Fibroblast of lung (primary cell): ENCODE results near the gene CPSF7. TPM values are rescaled to one million over a fixed set of nuclear protein-coding genes. Genes with fewer than 3 reads are reported as not detected.
A peak's percentile ranks its signal among the peaks of the same experiment; 100 is the strongest.

Experiments
- DNase-seq, 2 donors: peaks; one replicate each; pipeline versions ENCODE4 v3.0.0 to v3.0.0-alpha.2; 2010; ENCODE audit warnings: low read depth in 2 of 2
- H2AFZ ChIP-seq: 2 replicates; pipeline ENCODE4 v1.5.1; 2012; ENCODE audit warnings: low read length, control low read depth, inconsistent platforms
- H3K27ac ChIP-seq: 2 replicates; pipeline ENCODE4 v1.5.1; 2011; ENCODE audit warnings: low read length, control low read depth; ENCODE audit not compliant: insufficient read depth
- H3K27me3 ChIP-seq: 2 replicates; pipeline ENCODE4 v1.5.1; 2011; ENCODE audit warnings: mild to moderate bottlenecking, low read length; ENCODE audit not compliant: control insufficient read depth, insufficient read depth
- H3K36me3 ChIP-seq: 2 replicates; pipeline ENCODE4 v1.5.1; 2011; ENCODE audit warnings: low read length; ENCODE audit not compliant: control insufficient read depth, insufficient read depth
- H3K4me1 ChIP-seq: 2 replicates; pipeline ENCODE4 v1.5.1; 2011; ENCODE audit warnings: low read length; ENCODE audit not compliant: control insufficient read depth, insufficient read depth; ENCODE audit errors: extremely low read depth
- H3K4me2 ChIP-seq: 2 replicates; pipeline ENCODE4 v1.5.1; 2011; ENCODE audit warnings: low read length, control low read depth; ENCODE audit not compliant: insufficient read depth; ENCODE audit errors: extremely low read depth
- H3K4me3 ChIP-seq, 4 experiments: fragments of 200-600 bp in 1 of 4; sonication (generic) in 1 of 4; replicated peaks in 1 of 4; 2 replicates each; pipeline ENCODE4 v1.5.1; 2011 to 2016; ENCODE audit warnings: low read length in 4 of 4, low read depth in 3 of 4, mild to moderate bottlenecking in 3 of 4, control low read depth in 2 of 4, inconsistent platforms in 1 of 4, mixed read lengths in 1 of 4; ENCODE audit not compliant: insufficient read depth in 1 of 4; ENCODE audit errors: control extremely low read depth in 1 of 4
- H3K79me2 ChIP-seq: 2 replicates; pipeline ENCODE4 v1.5.1; 2012; ENCODE audit warnings: mild to moderate bottlenecking, low read length, inconsistent platforms; ENCODE audit not compliant: control insufficient read depth, insufficient read depth
- H3K9ac ChIP-seq: 2 replicates; pipeline ENCODE4 v1.5.1; 2011; ENCODE audit warnings: mild to moderate bottlenecking, low read length, control low read depth; ENCODE audit not compliant: insufficient read depth
- H3K9me3 ChIP-seq: 2 replicates; pipeline ENCODE4 v1.5.1; 2012; ENCODE audit warnings: low read depth, low read length; ENCODE audit not compliant: control insufficient read depth, insufficient read depth
- H4K20me1 ChIP-seq: 2 replicates; pipeline ENCODE4 v1.5.1; 2011; ENCODE audit warnings: low read length; ENCODE audit not compliant: control insufficient read depth, insufficient read depth; ENCODE audit errors: extremely low read depth
- CTCF ChIP-seq, 2 donors: IDR thresholded peaks in 1 of 2; conservative IDR thresholded peaks in 1 of 2; 1 replicate in 1 of 2; 2 replicates in 1 of 2; pipeline ENCODE4 v1.5.1; 2011 to 2012; ENCODE audit warnings: low read length in 2 of 2, control low read depth in 1 of 2, inconsistent platforms in 1 of 2, low read depth in 1 of 2, mild to moderate bottlenecking in 1 of 2
- EZH2 ChIP-seq: IDR thresholded peaks from 2 replicates; pipeline ENCODE4 v1.5.1; 2012; ENCODE audit warnings: low read length, control low read depth, mild to moderate bottlenecking; ENCODE audit errors: missing control alignments
- polyA plus RNA-seq, 2 donors: library from polyadenylated mRNA; depleted of rRNA in 1 of 2; stranded (reverse) in 1 of 2; unstranded in 1 of 2; fragments of >200 nt; gene quantifications; 2 replicates each; pipeline ENCODE4 v1.2.1, GENCODE V29; 2011 to 2012; ENCODE audit warnings: missing spikeins in 1 of 2
- total RNA-seq: library from RNA; depleted of rRNA; stranded (reverse); fragments of >200 nt; gene quantifications from 2 replicates; pipeline ENCODE4 v1.2.1, GENCODE V29; 2014

The CPSF7 gene
- total and polyA plus RNA-seq, 2 donors (not counting 1 experiment from before 2014, with no cell fraction given), result 18.0 to 38.1 TPM

- Histone ChIP-seq H3K4me1 (no peaks in the 10 kb centered on the region), H3K4me2 (no peak overlapping the region), H3K9ac (no peak overlapping the region), H3K9me3 (no peaks in the 10 kb centered on the region), H4K20me1 (no peaks in the 10 kb centered on the region), H2AFZ (no peak overlapping the region), H3K79me2 (peaks cover 17% of the 10 kb centered on the region), H3K27ac (peak overlapping the region; percentile 28), H3K27me3 (no peaks in the 10 kb centered on the region), H3K4me3 (no peak overlapping the region), H3K36me3 (peaks cover 34% of the 10 kb centered on the region)
- DNase-seq, result peak in 1 of 2 donors; percentile 5
- TF ChIP-seq CTCF (conservative IDR thresholded peaks at IDR 0.05 in 1 of 2, IDR thresholded peaks at IDR 0.05 in 1 of 2; ENCODE audit: low read depth in 1 of 2, low read length in 2 of 2), result no peak
- no peak for TF ChIP-seq EZH2
These were observed 12.1 kb downstream of the CPSF7 start for GRCh38 chr11:61417670-61418069.

GRCh38 chr11:61416941-61417340 lies 12.8 kb downstream of the CPSF7 start:
- Histone ChIP-seq H3K27ac (peak overlapping the region; percentile 28), H3K36me3 (peaks cover 34% of the 10 kb centered on the region), H3K79me2 (peaks cover 16% of the 10 kb centered on the region)

GRCh38 chr11:61415381-61415780 lies 14.4 kb downstream of the CPSF7 start:
- no peak overlapping the region for H2AFZ ChIP-seq
- no peaks in the 10 kb centered on the region for H3K4me1 ChIP-seq
- H3K27ac ChIP-seq, result no peak overlapping the region
- TF ChIP-seq EZH2 (no peak), CTCF (conservative IDR thresholded peaks at IDR 0.05 in 1 of 2, IDR thresholded peaks at IDR 0.05 in 1 of 2; ENCODE audit: low read depth in 1 of 2, low read length in 2 of 2) (no peak)
- H3K4me2 ChIP-seq, result no peak overlapping the region
- no peaks in the 10 kb centered on the region for H3K9me3 ChIP-seq
- H3K4me3 ChIP-seq, result no peak overlapping the region
- H3K27me3 ChIP-seq, result no peaks in the 10 kb centered on the region
- peaks cover 28% of the 10 kb centered on the region for H3K36me3 ChIP-seq
- H3K9ac ChIP-seq, result no peak overlapping the region
- DNase-seq, result no peak
- H3K79me2 ChIP-seq, result peaks cover 10% of the 10 kb centered on the region
- H4K20me1 ChIP-seq, result no peaks in the 10 kb centered on the region

More at GRCh38 chr11:61416941-61417340, 12.8 kb downstream of the CPSF7 start:
- Histone ChIP-seq H2AFZ (no peak overlapping the region), H4K20me1 (no peaks in the 10 kb centered on the region), H3K4me1 (no peaks in the 10 kb centered on the region), H3K4me3 (no peak overlapping the region), H3K9me3 (no peaks in the 10 kb centered on the region), H3K4me2 (no peak overlapping the region), H3K9ac (no peak overlapping the region), H3K27me3 (no peaks in the 10 kb centered on the region)
- no peak for TF ChIP-seq CTCF (conservative IDR thresholded peaks at IDR 0.05 in 1 of 2, IDR thresholded peaks at IDR 0.05 in 1 of 2; ENCODE audit: low read depth in 1 of 2, low read length in 2 of 2)
- DNase-seq, result no peak
